Adrenal gland (tissue), 12 donors: Measurements from ENCODE around the gene TENT4B. TPM values are rescaled to one million over a fixed set of nuclear protein-coding genes. Genes with fewer than 3 reads are reported as not detected.

Experiments
- DNase-seq, 7 donors: peaks; one replicate each; pipeline ENCODE4 v3.0.0-alpha.2; 2019 to 2020
- H3K27ac ChIP-seq, 5 donors: fragments of 200-600 bp; sonication (generic) in 4 of 5; 1 replicate in 3 of 5; 2 replicates in 2 of 5; pipeline versions ENCODE4 v1.5.1 to v1.8.0; 2016 to 2020; ENCODE audit warnings: mild to moderate bottlenecking in 1 of 5
- H3K27me3 ChIP-seq: fragments of 200-600 bp; 2 replicates; pipeline ENCODE4 v1.8.0; 2021
- H3K36me3 ChIP-seq, 2 donors: fragments of 200-600 bp; replicated peaks in 1 of 2; 1 replicate in 1 of 2; 2 replicates in 1 of 2; pipeline versions ENCODE4 v1.5.1 to v1.8.0; 2018 to 2022
- H3K4me1 ChIP-seq, 2 donors: fragments of 200-600 bp; replicated peaks in 1 of 2; 1 replicate in 1 of 2; 2 replicates in 1 of 2; pipeline versions ENCODE4 v1.5.1 to v1.8.0; 2018 to 2021
- H3K4me3 ChIP-seq, 4 donors: fragments of 200-600 bp; sonication (generic) in 3 of 4; one replicate each; pipeline ENCODE4 v1.5.1; 2016 to 2018
- H3K9me3 ChIP-seq, 3 donors: fragments of 200-600 bp; sonication (generic) in 1 of 3; replicated peaks in 1 of 3; 1 replicate in 2 of 3; 2 replicates in 1 of 3; pipeline versions ENCODE4 v1.5.1 to v1.8.0; 2016 to 2021
- POLR2A ChIP-seq, 2 donors: fragments of 450-650 bp; IDR thresholded peaks; one replicate each; pipeline ENCODE4 v1.6.1; 2017; ENCODE audit warnings: antibody characterized with exemption in 2 of 2, mild to moderate bottlenecking in 2 of 2, moderate library complexity in 1 of 2
- whole genome bisulfite sequencing, 4 donors: extraction: QIAGEN DNeasy Blood & Tissue Kit in 2 of 4; methylation state at CpG; one replicate each; pipeline versions ENCODE4 v1.1.5 to v1.1.7; 2013 to 2017; 5-methylcytosine and 5-hydroxymethylcytosine counted together
- intact Hi-C, 2 donors: fragments of 100-400 bp; cut with DNase I; formaldehyde crosslinking; loops; one replicate each; pipeline versions ENCODE4 v1.14.1 to v1.15.0; 2022 to 2023
- polyA plus RNA-seq, 3 donors: library from polyadenylated mRNA; stranded (reverse); fragments of 200-250 nt in 2 of 3; fragments of 350-450 nt in 1 of 3; fragmentation: Illumina TruSeq in 1 of 3; extraction: RNeasy Lipid Tissue Mini Kit (QIAGEN cat#74804) in 1 of 3; gene quantifications; one replicate each; pipeline ENCODE4 v1.2.3, GENCODE V29; 2013 to 2014
- total RNA-seq, 9 donors: library from RNA; depleted of rRNA in 4 of 9; stranded (reverse); fragments of >200 nt in 4 of 9; fragments of 120-200 nt in 1 of 9; fragmentation: NEBNext Ultra II Directional in 1 of 9; extraction: Animal tissue kit (Norgen Biotek cat#: 25700) in 1 of 9; gene quantifications; one replicate each; pipeline versions ENCODE4 v1.1.0 to v1.2.4, GENCODE V29; 2013 to 2023
- TF ChIP-seq, protein P1 (sequence below), 6 experiments: fragments of 450-650 bp in 4 of 6; fragments of 200-600 bp in 2 of 6; sonication (generic) in 1 of 6; IDR thresholded peaks; 1 replicate in 5 of 6; 2 replicates in 1 of 6; pipeline versions ENCODE4 v1.5.1 to v1.8.0; 2016 to 2021; ENCODE audit warnings: antibody characterized with exemption in 6 of 6, mild to moderate bottlenecking in 2 of 6, moderate library complexity in 1 of 6
- donor health status: healthy with polysubstance abuse.
- donor health status: Bipolar disorder and iron deficiency.
- donor health status: DM: yes; HTN: yes; CAD: no.
- donor health status: DM: no; HTN: no; CAD: no.
- donor health status: DM: no; HTN: no; CAD: no.
- donor health status: DM: yes; HTN: yes; CAD: no.

Gene TENT4B
- total and polyA plus RNA-seq, 12 donors: 4.2 to 27.8 (median 13.4) TPM

DNA sequence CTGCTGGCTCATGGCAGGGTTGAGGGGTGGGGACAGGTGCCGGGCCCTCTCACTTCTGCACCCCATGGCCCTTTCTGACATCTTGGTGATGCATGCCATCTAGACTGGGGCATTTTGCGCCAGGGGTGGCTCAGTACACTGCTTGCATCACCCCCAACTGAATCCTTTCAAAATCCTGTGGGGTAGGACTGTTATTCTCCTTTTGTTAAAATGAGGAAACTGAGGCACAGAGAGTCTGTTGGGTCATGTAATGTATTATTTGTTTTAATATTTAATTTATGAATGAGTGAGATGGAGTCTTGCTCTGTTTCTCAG, 123.2 kb downstream of the TENT4B start:
- TF ChIP-seq POLR2A (IDR thresholded peaks at IDR 0.05): no peak
- TF ChIP-seq, protein P1, sequence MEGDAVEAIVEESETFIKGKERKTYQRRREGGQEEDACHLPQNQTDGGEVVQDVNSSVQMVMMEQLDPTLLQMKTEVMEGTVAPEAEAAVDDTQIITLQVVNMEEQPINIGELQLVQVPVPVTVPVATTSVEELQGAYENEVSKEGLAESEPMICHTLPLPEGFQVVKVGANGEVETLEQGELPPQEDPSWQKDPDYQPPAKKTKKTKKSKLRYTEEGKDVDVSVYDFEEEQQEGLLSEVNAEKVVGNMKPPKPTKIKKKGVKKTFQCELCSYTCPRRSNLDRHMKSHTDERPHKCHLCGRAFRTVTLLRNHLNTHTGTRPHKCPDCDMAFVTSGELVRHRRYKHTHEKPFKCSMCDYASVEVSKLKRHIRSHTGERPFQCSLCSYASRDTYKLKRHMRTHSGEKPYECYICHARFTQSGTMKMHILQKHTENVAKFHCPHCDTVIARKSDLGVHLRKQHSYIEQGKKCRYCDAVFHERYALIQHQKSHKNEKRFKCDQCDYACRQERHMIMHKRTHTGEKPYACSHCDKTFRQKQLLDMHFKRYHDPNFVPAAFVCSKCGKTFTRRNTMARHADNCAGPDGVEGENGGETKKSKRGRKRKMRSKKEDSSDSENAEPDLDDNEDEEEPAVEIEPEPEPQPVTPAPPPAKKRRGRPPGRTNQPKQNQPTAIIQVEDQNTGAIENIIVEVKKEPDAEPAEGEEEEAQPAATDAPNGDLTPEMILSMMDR (IDR thresholded peaks at IDR 0.05): no peak
- no peaks in the 10 kb centered on the region for H3K4me1 ChIP-seq
- peak overlapping the region in 1 of 5 donors; percentile 40 for H3K27ac ChIP-seq
- DNase-seq: no peak
- no peaks in the 10 kb centered on the region for H3K36me3 ChIP-seq
- intact Hi-C loops: no loop called here
- H3K27me3 ChIP-seq: no peaks in the 10 kb centered on the region
- no peak overlapping the region for H3K4me3 ChIP-seq
- WGBS, 4 donors: 85 to 91% (median 85%) methylated on average over 1 to 2 of the region's 2 CpGs
- H3K9me3 ChIP-seq: no peaks in the 10 kb centered on the region

DNA sequence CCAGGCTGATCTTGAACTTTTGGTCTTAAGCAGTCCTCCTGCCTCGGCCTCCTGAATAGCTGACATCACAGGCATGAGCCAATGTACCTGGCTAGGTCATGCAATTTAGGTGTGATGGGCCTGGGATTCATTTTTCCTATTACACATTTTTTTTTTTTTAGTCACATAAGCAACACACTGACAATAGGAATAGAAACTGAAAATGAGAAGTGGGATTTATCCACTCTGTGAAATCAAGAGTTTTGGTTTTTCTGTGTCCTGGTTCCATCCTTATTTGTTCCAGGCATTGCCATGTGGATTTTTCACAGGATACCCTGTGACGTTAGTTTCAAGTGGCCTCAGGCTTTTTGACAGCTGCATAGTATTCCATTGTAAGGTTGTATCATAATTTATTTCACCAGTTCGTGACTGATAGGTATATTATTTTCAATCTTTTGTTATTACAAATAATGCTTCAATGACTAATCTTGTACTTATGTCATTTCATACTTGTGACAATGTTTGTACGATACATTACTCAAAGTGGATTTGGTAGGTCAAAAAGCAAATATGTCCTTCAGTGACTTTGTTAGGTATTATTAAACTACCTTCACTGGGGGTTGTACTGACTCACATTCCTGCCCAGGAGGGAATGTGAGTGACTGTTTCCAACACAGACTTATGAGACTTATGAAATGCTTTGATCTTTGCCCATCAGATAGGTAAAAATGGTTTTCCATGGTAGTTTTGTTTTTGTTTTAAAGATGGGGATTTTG, 123.9 kb downstream of the TENT4B start:
- no peaks in the 10 kb centered on the region for H3K27me3 ChIP-seq
- no peaks in the 10 kb centered on the region for H3K4me1 ChIP-seq
- no peaks in the 10 kb centered on the region for H3K9me3 ChIP-seq
- H3K27ac ChIP-seq: peak overlapping the region in 1 of 5 donors; percentile 54
- intact Hi-C loops: no loop called here
- WGBS, 4 donors: 75 to 83% (median 79%) methylated on average over 4 of the region's 4 CpGs
- H3K4me3 ChIP-seq: no peak overlapping the region
- H3K36me3 ChIP-seq: no peaks in the 10 kb centered on the region
- TF ChIP-seq POLR2A (IDR thresholded peaks at IDR 0.05): no peak
- TF ChIP-seq, protein P1 (IDR thresholded peaks at IDR 0.05): no peak
- no peak for DNase-seq

DNA sequence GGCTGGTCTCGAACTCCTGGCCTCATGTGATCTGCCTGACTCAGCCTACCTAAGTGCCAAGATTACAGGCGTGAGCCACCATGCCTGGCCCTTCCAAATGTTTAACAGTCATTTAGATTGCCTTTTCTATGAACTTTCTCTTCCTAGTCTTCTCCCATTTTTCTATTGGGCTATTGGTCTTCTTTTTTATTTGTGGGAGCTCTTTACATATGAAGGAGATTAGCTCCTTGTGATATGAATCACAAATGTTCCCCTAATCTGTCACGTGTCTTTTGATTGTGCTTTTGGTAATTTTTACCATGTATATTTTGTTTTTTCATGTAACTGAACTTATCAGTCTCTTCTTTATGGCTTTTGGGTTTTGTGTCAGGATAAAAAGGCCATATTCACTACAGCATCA, 125.1 kb downstream of the TENT4B start:
- no peaks in the 10 kb centered on the region for H3K27me3 ChIP-seq
- H3K27ac ChIP-seq: no peak overlapping the region
- intact Hi-C loops: no loop called here
- WGBS, 4 donors: 57 to 76% (median 63%) methylated on average over 3 of the region's 3 CpGs
- no peaks in the 10 kb centered on the region for H3K36me3 ChIP-seq
- DNase-seq: no peak
- TF ChIP-seq POLR2A (IDR thresholded peaks at IDR 0.05): no peak
- TF ChIP-seq, protein P1 (IDR thresholded peaks at IDR 0.05): no peak
- H3K9me3 ChIP-seq: no peaks in the 10 kb centered on the region
- no peaks in the 10 kb centered on the region for H3K4me1 ChIP-seq
- H3K4me3 ChIP-seq: no peak overlapping the region

DNA sequence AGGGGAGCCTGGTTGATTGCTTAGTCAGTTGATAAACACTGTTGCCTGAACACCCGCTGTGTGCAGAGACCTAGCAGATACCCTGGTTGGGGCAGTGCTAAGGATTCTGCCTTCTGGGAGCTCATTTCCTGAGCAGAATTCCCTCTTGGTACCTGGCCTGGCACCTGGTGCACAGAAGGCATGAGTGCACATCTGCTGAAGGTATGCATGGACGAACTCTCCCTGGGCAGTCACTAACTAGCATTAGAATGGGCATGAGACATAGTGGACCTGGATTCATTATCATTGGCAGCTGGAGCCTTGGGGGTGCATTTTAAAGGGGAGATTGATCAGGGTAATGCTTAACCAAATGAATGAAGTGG, 126.4 kb downstream of the TENT4B start:
- Histone ChIP-seq H3K4me1 (no peaks in the 10 kb centered on the region), H3K36me3 (no peaks in the 10 kb centered on the region), H3K4me3 (no peak overlapping the region), H3K9me3 (no peaks in the 10 kb centered on the region), H3K27ac (peak overlapping the region in 1 of 5 donors; percentile 30), H3K27me3 (no peaks in the 10 kb centered on the region)
- intact Hi-C loops: no loop called here
- TF ChIP-seq, protein P1 (IDR thresholded peaks at IDR 0.05): no peak
- no peak for TF ChIP-seq POLR2A (IDR thresholded peaks at IDR 0.05)
- 61 to 82% (median 77%) methylated on average over 2 of the region's 2 CpGs for WGBS, 4 donors
- DNase-seq: no peak
